IMR-90 (cell line): ENCODE data around the gene TNIP1.

Source experiments
- BHLHE40 ChIP-seq: fragments of 150-350 bp; IDR thresholded peaks from 2 replicates; pipeline ENCODE4 v1.6.1; 2016; ENCODE audit warnings: mild to moderate bottlenecking, low read depth, low read length
- CEBPB ChIP-seq: IDR thresholded peaks from 2 replicates; pipeline ENCODE4 v1.6.1; 2012; ENCODE audit warnings: low read depth, low read length, improper control_type of control experiment
- ELK1 ChIP-seq: fragments of 150-350 bp; IDR thresholded peaks from 2 replicates; pipeline ENCODE4 v1.6.1; 2016; ENCODE audit warnings: low read depth, mild to moderate bottlenecking, low read length, moderate library complexity, borderline replicate concordance
- FOS ChIP-seq: fragments of 150-350 bp; IDR thresholded peaks from 2 replicates; pipeline ENCODE4 v1.6.1; 2016; ENCODE audit warnings: low read depth, low read length
- MAFK ChIP-seq: IDR thresholded peaks from 2 replicates; pipeline ENCODE4 v1.6.1; 2012; ENCODE audit warnings: low read depth, low read length, improper control_type of control experiment
- MXI1 ChIP-seq: IDR thresholded peaks from 2 replicates; pipeline ENCODE4 v1.6.1; 2012; ENCODE audit warnings: low read depth, mild to moderate bottlenecking, low read length, moderate library complexity, borderline replicate concordance
- POLR2A ChIP-seq: IDR thresholded peaks from 2 replicates; pipeline ENCODE4 v1.6.1; 2012; ENCODE audit warnings: mild to moderate bottlenecking, low read depth, low read length
- RAD21 ChIP-seq: IDR thresholded peaks from 2 replicates; pipeline ENCODE4 v1.6.1; 2012; ENCODE audit warnings: low read length, improper control_type of control experiment
- RCOR1 ChIP-seq: IDR thresholded peaks from 2 replicates; pipeline ENCODE4 v1.6.1; 2012; ENCODE audit warnings: mild to moderate bottlenecking, low read length, improper control_type of control experiment; ENCODE audit not compliant: insufficient replicate concordance
- RFX5 ChIP-seq: IDR thresholded peaks from 2 replicates; pipeline ENCODE4 v1.8.0; 2012; ENCODE audit warnings: low read depth, mild to moderate bottlenecking, low read length, moderate library complexity
- SMC3 ChIP-seq: fragments of 150-350 bp; IDR thresholded peaks from 2 replicates; pipeline ENCODE4 v1.6.1; 2016; ENCODE audit warnings: low read depth, mild to moderate bottlenecking, antibody characterized with exemption, low read length, moderate library complexity
- TF ChIP-seq, protein P1 (sequence below): conservative IDR thresholded peaks from 2 replicates; pipeline ENCODE4 v1.5.1; 2012; ENCODE audit warnings: mild to moderate bottlenecking, low read depth, low read length, improper control_type of control experiment
- TF ChIP-seq, protein P2 (sequence below): fragments of 150-350 bp; IDR thresholded peaks from 2 replicates; pipeline ENCODE4 v1.6.1; 2017; ENCODE audit warnings: mild to moderate bottlenecking, antibody characterized with exemption, low read length, low read depth

GRCh38 chr5:151104795-151105194, 24.0 kb upstream of the TNIP1 start:
- TF ChIP-seq, protein P1, sequence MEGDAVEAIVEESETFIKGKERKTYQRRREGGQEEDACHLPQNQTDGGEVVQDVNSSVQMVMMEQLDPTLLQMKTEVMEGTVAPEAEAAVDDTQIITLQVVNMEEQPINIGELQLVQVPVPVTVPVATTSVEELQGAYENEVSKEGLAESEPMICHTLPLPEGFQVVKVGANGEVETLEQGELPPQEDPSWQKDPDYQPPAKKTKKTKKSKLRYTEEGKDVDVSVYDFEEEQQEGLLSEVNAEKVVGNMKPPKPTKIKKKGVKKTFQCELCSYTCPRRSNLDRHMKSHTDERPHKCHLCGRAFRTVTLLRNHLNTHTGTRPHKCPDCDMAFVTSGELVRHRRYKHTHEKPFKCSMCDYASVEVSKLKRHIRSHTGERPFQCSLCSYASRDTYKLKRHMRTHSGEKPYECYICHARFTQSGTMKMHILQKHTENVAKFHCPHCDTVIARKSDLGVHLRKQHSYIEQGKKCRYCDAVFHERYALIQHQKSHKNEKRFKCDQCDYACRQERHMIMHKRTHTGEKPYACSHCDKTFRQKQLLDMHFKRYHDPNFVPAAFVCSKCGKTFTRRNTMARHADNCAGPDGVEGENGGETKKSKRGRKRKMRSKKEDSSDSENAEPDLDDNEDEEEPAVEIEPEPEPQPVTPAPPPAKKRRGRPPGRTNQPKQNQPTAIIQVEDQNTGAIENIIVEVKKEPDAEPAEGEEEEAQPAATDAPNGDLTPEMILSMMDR, result no peak
- TF ChIP-seq POLR2A (no peak), MXI1 (no peak), RFX5 (no peak), ELK1 (no peak), SMC3 (no peak), MAFK (no peak), RAD21 (no peak), CEBPB (peak; percentile 89), FOS (no peak), BHLHE40 (no peak), RCOR1 (no peak)
- TF ChIP-seq, protein P2, sequence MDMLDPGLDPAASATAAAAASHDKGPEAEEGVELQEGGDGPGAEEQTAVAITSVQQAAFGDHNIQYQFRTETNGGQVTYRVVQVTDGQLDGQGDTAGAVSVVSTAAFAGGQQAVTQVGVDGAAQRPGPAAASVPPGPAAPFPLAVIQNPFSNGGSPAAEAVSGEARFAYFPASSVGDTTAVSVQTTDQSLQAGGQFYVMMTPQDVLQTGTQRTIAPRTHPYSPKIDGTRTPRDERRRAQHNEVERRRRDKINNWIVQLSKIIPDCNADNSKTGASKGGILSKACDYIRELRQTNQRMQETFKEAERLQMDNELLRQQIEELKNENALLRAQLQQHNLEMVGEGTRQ, result no peak
